ENCODE data around the gene SLC8A1. TPM values are rescaled to one million over a fixed set of nuclear protein-coding genes. Genes with fewer than 3 reads are reported as not detected.

SLC8A1 gene
- total RNA-seq, 4 donors from 2014 or later, result 1.3 to 3.8 (median 2.4) TPM

DNA sequence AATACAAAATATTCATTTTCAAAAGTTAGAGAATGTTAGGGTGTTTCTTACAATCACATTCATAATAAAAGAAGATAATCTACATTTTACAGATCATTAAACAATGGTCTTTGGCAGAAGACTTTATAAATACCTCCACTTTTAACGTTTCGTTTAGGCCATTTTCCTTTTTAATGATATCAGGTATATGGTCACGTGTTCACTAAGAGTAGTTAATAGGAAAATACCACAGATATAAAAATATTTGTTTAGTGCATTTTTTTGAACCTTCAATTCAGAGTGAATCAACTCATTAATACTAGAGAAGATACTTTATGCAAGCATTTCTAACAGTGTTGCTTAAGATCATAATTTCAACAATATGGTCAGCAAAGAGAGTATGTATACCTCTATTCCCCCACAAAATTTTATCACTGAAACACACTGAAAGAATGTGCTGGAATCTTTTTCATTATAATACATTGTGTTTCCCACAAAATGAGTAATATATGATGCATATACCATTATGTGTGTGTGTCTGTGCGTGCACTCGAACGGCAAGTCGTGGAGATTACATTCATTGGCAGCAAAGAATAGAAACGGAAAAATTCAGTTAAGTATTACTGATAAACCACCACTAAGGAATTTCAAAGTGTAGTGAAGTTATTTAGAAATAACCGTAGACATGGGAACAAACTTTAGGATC, 353.0 kb downstream of the SLC8A1 start:
- Histone ChIP-seq H3K27ac (no peak overlapping the region), H3K27me3 (no peaks in the 10 kb centered on the region), H3K9me3 (no peaks in the 10 kb centered on the region), H3K4me1 (no peaks in the 10 kb centered on the region), H3K4me3 (no peak overlapping the region), H3K36me3 (no peaks in the 10 kb centered on the region)
- intact Hi-C loops (cut with DNase I; ENCODE audit: low total_unique reads) (no loop called here), in situ Hi-C loops (cut with MboI; ENCODE audit: low sequenced_read_pairs in 4 of 4) (no loop called here)
- ATAC-seq (no peak), DNase-seq (no peak)
- TF ChIP-seq POLR2A (IDR thresholded peaks at IDR 0.05) (no peak), CTCF (IDR thresholded peaks at IDR 0.05 in 4 of 5, conservative IDR thresholded peaks at IDR 0.05 in 1 of 5) (no peak)

DNA sequence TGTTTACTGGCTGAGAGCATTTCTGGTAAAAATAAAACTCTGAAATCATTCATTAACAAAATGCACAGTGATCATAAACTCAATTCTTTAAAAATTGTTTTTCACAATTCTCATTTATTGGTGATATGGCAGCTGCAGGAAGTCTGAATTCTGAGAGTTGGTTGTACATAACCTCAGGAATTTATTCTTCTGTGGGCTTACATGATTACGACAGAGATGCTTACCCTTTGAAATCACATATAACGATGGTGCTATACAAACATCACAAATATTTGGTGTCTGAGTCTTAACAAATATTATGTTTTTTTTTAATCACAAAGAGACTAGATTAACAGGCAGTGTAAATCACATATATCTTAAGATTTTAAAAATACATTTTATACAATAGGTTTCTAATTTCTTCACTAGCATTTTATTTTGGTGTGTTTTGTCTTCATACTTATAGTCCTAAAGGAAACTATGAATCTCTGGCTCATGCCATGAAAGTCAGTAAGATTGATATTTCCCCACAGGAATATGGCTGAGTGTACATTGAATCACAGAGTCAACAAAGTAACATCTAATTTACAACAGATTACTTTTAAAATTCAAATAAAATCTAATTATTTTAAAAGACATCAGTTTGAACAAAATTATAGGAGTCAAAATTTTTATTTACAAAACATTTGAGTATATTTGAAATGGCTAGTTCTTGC, 354.1 kb downstream of the SLC8A1 start:
- H3K9me3 ChIP-seq, result no peaks in the 10 kb centered on the region
- no peaks in the 10 kb centered on the region for H3K27me3 ChIP-seq
- H3K4me3 ChIP-seq, result no peak overlapping the region
- H3K36me3 ChIP-seq, result no peaks in the 10 kb centered on the region
- no peak for ATAC-seq
- no peak for DNase-seq
- intact Hi-C loops (cut with DNase I; ENCODE audit: low total_unique reads) (no loop called here), in situ Hi-C loops (cut with MboI; ENCODE audit: low sequenced_read_pairs in 4 of 4) (no loop called here)
- no peaks in the 10 kb centered on the region for H3K4me1 ChIP-seq
- no peak for TF ChIP-seq CTCF (IDR thresholded peaks at IDR 0.05 in 4 of 5, conservative IDR thresholded peaks at IDR 0.05 in 1 of 5)
- no peak for TF ChIP-seq POLR2A (IDR thresholded peaks at IDR 0.05)
- no peak overlapping the region for H3K27ac ChIP-seq

- no peaks in the 10 kb centered on the region for H3K9me3 ChIP-seq
- H3K36me3 ChIP-seq, result no peaks in the 10 kb centered on the region
- no peaks in the 10 kb centered on the region for H3K4me1 ChIP-seq
- no peak overlapping the region for H3K4me3 ChIP-seq
- H3K27ac ChIP-seq, result no peak overlapping the region
- intact Hi-C loops (cut with DNase I; ENCODE audit: low total_unique reads), result no loop called here
- no peak for DNase-seq
- TF ChIP-seq POLR2A (IDR thresholded peaks at IDR 0.05), result no peak
- TF ChIP-seq CTCF (IDR thresholded peaks at IDR 0.05 in 4 of 5, conservative IDR thresholded peaks at IDR 0.05 in 1 of 5), result no peak
- ATAC-seq, result no peak
- in situ Hi-C loops (cut with MboI; ENCODE audit: low sequenced_read_pairs in 4 of 4), result no loop called here
- H3K27me3 ChIP-seq, result no peaks in the 10 kb centered on the region
Observed at GRCh38 chr2:40096360-40096759, 355.5 kb downstream of the SLC8A1 start.

GRCh38 chr2:40095000-40095399, 356.9 kb downstream of the SLC8A1 start:
- in situ Hi-C loops (cut with MboI; ENCODE audit: low sequenced_read_pairs in 4 of 4) (no loop called here), intact Hi-C loops (cut with DNase I; ENCODE audit: low total_unique reads) (no loop called here)
- Histone ChIP-seq H3K4me3 (no peak overlapping the region), H3K27me3 (no peaks in the 10 kb centered on the region), H3K36me3 (no peaks in the 10 kb centered on the region), H3K4me1 (no peaks in the 10 kb centered on the region), H3K27ac (no peak overlapping the region), H3K9me3 (no peaks in the 10 kb centered on the region)
- no peak for TF ChIP-seq CTCF (IDR thresholded peaks at IDR 0.05 in 4 of 5, conservative IDR thresholded peaks at IDR 0.05 in 1 of 5)
- TF ChIP-seq POLR2A (IDR thresholded peaks at IDR 0.05), result no peak
- ATAC-seq (no peak), DNase-seq (no peak)
